Measurements from ENCODE around the gene SH3PXD2A.

DNA sequence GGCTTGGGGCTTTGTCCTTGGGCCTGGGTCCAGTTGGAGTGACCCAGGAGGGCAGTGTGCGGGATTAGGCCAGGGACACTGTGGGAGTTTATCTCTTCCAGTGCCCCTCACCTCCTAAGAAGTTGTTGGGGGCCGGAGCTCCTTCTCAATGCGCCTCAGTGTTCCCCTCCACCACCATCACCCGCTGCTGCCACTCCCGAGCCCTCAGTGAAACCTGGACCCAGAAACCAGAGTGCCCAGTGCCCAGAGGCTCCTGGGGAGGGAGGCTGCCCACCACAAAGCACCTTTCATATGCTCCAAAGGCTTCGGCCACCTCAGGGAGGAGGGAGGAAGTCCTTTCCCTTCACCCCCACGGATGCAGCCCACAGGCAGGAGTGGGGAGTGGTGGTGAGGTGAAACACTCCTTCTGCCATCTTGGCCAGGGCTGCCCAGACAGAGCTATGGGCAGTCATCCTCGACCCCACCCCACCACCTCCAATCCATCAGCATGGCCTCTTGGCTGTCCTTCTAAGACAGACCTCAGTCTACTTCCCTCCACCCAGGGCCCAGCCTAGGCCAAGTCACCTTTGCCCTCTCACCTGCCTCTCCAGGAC lies 99.0 kb downstream of the SH3PXD2A start:
- TF ChIP-seq, protein P1, sequence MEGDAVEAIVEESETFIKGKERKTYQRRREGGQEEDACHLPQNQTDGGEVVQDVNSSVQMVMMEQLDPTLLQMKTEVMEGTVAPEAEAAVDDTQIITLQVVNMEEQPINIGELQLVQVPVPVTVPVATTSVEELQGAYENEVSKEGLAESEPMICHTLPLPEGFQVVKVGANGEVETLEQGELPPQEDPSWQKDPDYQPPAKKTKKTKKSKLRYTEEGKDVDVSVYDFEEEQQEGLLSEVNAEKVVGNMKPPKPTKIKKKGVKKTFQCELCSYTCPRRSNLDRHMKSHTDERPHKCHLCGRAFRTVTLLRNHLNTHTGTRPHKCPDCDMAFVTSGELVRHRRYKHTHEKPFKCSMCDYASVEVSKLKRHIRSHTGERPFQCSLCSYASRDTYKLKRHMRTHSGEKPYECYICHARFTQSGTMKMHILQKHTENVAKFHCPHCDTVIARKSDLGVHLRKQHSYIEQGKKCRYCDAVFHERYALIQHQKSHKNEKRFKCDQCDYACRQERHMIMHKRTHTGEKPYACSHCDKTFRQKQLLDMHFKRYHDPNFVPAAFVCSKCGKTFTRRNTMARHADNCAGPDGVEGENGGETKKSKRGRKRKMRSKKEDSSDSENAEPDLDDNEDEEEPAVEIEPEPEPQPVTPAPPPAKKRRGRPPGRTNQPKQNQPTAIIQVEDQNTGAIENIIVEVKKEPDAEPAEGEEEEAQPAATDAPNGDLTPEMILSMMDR (IDR thresholded peaks at IDR 0.05): no peak
- TF ChIP-seq EP300 (IDR thresholded peaks at IDR 0.05) (no peak), POLR2A (IDR thresholded peaks at IDR 0.05) (no peak)
